B cell (primary cell): Measurements from ENCODE around the gene PHLDB1.

Source experiments
- CTCF ChIP-seq: fragments of 200-600 bp; IDR thresholded peaks from one replicate; pipeline ENCODE4 v1.8.0; 2022; ENCODE audit warnings: antibody characterized with exemption, mild to moderate bottlenecking
- EZH2 ChIP-seq: IDR thresholded peaks from 2 replicates; pipeline ENCODE4 v1.6.1; 2012; ENCODE audit warnings: borderline replicate concordance, low read depth, mild to moderate bottlenecking, moderate library complexity, low read length; ENCODE audit not compliant: insufficient read depth, poor library complexity, severe bottlenecking

GRCh38 chr11:118602331-118602730, 5.1 kb upstream of the PHLDB1 start:
- TF ChIP-seq CTCF (no peak), EZH2 (no peak)
